ENCODE results near the gene PGM1. TPM values are rescaled to one million over a fixed set of nuclear protein-coding genes. Genes with fewer than 3 reads are reported as not detected.
A peak's percentile ranks its signal among the peaks of the same experiment; 100 is the strongest.
"Not testable (repeated sequence)": the region's sequence is repeated elsewhere in the genome, so short reads cannot be mapped to it uniquely, and the experiment has no call there.

PGM1 gene
- total RNA-seq: 10 to 100 TPM; 24.4 to 50.1 (median 34.2) TPM

GRCh38 chr1:63593303-63593885 is at the start of gene PGM1:
PGM1 (plus strand) TSS chr1:63593411; CDS start chr1:63593489, 78 bp downstream.
- peak; percentile 84 to 94 (median 90) for ATAC-seq (replicated peaks in 6 of 8)
- H3K4me1 ChIP-seq (replicated peaks in 1 of 2): peaks cover 5 to 7% of the 10 kb centered on the region in 2 donors
- 0 to 1% (median 1%) methylated on average over 1 to 22 of the region's 64 CpGs; no CpG with 5 or more reads in 7 of the 10 experiments for WGBS, 10 experiments
- peak within 1 kb of the TSS; percentile 57 to 67 (median 64) for H3K4me3 ChIP-seq
- peak within 1 kb of the TSS; percentile 62 to 74 for H3K27ac ChIP-seq
- in situ Hi-C loops (cut with MboI; ENCODE audit: low pct_unique_long_range_greater_than_20kb in 2 of 9, low sequenced_read_pairs in 9 of 9, unreplicated experiment in 9 of 9): no loop called here

DNA sequence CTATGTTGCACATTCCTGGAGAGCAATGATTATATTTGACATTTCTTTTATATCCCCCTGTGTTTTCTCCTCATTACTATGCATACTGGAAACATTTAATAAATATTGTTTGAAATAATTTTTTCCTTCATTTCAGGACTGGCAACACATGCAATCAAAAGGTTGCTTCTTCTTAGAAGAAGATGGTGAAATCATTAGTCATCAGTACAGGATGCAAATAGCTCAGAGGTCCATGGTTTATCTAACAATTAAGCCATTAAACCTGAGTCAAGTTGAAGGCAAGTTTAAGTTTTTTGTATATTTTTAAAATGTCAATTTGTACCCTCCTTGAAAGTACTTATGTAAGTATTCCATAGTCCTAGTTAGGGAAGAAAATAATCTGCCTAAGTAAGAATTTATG is 47.4 kb upstream of the PGM1 start:
- in situ Hi-C loops (cut with MboI; ENCODE audit: low pct_unique_long_range_greater_than_20kb in 2 of 9, low sequenced_read_pairs in 9 of 9, unreplicated experiment in 9 of 9): no loop called here
- Histone ChIP-seq H3K27ac (no peak overlapping the region), H3K4me1 (replicated peaks in 1 of 2) (no peaks in the 10 kb centered on the region), H3K4me3 (no peak overlapping the region)
- no peak for ATAC-seq (replicated peaks in 6 of 8)

- Histone ChIP-seq H3K27ac (no peak overlapping the region), H3K4me1 (replicated peaks in 1 of 2) (no peaks in the 10 kb centered on the region), H3K4me3 (no peak overlapping the region)
- WGBS, 10 experiments: 50 to 100% (median 92%) methylated on average over 1 to 2 of the region's 2 CpGs; no CpG with 5 or more reads in 2 of the 10 experiments
- in situ Hi-C loops (cut with MboI; ENCODE audit: low pct_unique_long_range_greater_than_20kb in 2 of 9, low sequenced_read_pairs in 9 of 9, unreplicated experiment in 9 of 9): no loop called here
- peak in 1 of 8 experiments; percentile 34 for ATAC-seq (replicated peaks in 6 of 8)
Measured at GRCh38 chr1:63547621-63548294, 45.5 kb upstream of the PGM1 start.

DNA sequence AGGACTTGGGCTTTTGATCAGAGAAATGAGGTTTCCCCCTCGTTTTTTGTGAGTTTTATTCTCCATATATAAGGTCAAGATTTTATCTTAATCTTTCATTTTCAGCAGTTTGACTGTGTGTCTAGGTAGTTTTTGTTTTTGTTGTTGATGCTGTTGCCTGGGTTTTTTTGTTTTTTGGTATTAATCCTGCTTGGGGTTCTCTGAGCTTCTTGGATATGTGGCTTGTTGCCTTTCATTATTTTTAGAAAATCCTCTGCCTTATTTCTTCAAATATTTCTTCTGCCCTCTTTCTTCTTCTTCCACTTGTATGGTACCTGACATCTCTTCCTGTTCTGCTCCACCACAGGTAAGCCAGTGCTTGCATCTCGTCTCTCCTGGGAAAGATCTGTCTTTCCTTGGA is 44.9 kb upstream of the PGM1 start:
- in situ Hi-C loops (cut with MboI; ENCODE audit: low pct_unique_long_range_greater_than_20kb in 2 of 9, low sequenced_read_pairs in 9 of 9, unreplicated experiment in 9 of 9): no loop called here
- Histone ChIP-seq H3K4me1 (replicated peaks in 1 of 2) (no peaks in the 10 kb centered on the region), H3K4me3 (no peak overlapping the region), H3K27ac (no peak overlapping the region)
- 57 to 100% (median 81%) methylated on average over 1 to 2 of the region's 2 CpGs for WGBS, 10 experiments
- no peak for ATAC-seq (replicated peaks in 6 of 8)

DNA sequence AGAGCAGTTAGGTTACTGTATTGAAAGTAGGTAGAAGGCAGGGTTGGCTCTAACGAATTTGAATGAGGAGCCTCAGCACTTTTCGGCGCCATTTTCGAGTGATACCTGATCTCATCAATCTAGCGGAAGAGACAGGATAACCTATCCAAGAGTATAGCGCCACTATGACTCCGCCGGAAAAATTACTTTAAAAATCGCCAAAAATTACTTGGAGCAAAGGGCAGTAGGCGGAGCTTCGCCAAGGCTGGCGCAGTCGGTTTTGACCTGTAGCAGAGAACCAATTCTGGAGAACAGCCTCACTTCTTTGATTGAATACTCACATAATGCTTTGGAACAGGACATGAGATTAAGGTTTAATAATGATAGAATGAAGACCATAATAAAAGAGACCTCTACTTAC is 44.3 kb upstream of the PGM1 start:
- in situ Hi-C loops (cut with MboI; ENCODE audit: low pct_unique_long_range_greater_than_20kb in 2 of 9, low sequenced_read_pairs in 9 of 9, unreplicated experiment in 9 of 9): no loop called here
- 87 to 100% (median 94%) methylated on average over 3 to 13 of the region's 13 CpGs; no CpG with 5 or more reads in 1 of the 10 experiments for WGBS, 10 experiments

DNA sequence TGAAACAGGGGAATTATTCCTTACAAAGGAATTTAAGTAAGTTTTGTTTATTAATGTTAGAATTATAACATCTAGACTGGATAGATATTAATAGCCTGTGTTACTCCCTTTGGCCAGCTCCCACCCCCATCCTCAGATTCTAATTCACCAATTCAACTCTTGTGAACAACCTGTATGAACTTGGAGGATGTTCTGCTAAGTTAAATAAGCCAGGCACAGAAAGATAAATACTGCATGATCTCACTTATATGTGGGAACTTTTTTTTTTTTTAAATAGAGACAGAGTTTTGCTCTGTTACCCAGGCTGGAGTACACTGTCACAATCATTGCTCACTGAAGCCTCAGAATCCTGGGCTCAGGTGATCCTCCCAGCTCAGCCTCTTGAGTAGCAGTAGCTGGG is 37.7 kb upstream of the PGM1 start:
- in situ Hi-C loops (cut with MboI; ENCODE audit: low pct_unique_long_range_greater_than_20kb in 2 of 9, low sequenced_read_pairs in 9 of 9, unreplicated experiment in 9 of 9): no loop called here
- H3K4me1 ChIP-seq (replicated peaks in 1 of 2): no peaks in the 10 kb centered on the region
- ATAC-seq (replicated peaks in 6 of 8): no peak

More for the DNA sequence above, 44.3 kb upstream of the PGM1 start:
- Histone ChIP-seq H3K4me3 (no peak overlapping the region), H3K27ac (no peak overlapping the region), H3K4me1 (replicated peaks in 1 of 2) (no peaks in the 10 kb centered on the region)
- no peak for ATAC-seq (replicated peaks in 6 of 8)

GRCh38 chr1:63557365-63557987 is 35.7 kb upstream of the PGM1 start:
- peak in 3 of 8 experiments; percentile 37 to 63 (median 59) for ATAC-seq (replicated peaks in 6 of 8)

More for the DNA sequence above, 37.7 kb upstream of the PGM1 start:
- no peak overlapping the region for H3K4me3 ChIP-seq
- H3K27ac ChIP-seq: no peak overlapping the region

DNA sequence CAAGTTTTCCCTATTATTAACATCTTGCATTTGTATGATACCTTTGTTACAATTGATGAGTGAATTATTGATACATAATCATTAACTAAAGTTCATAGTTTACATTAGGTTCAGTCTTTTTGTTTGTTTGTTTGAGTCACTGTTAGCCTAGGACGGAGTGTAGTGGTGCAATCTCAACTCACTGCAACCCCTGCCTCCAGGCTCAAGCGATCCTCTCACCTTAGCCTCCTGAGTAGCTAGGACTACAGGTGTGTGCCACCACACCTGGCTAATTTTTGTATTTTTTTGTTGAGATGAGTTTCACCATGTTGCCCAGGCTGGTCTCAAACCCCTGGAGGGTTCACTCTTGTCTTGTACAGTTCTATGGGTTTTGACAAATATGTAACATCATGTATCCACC is 33.9 kb upstream of the PGM1 start:
- WGBS, 10 experiments: 89 to 100% (median 95%) methylated on average over 1 to 2 of the region's 2 CpGs; no CpG with 5 or more reads in 2 of the 10 experiments
- no peak overlapping the region for H3K4me3 ChIP-seq
- in situ Hi-C loops (cut with MboI; ENCODE audit: low pct_unique_long_range_greater_than_20kb in 2 of 9, low sequenced_read_pairs in 9 of 9, unreplicated experiment in 9 of 9): no loop called here
- H3K27ac ChIP-seq: no peak overlapping the region
- no peaks in the 10 kb centered on the region for H3K4me1 ChIP-seq (replicated peaks in 1 of 2)
- no peak for ATAC-seq (replicated peaks in 6 of 8)

More at GRCh38 chr1:63557365-63557987, 35.7 kb upstream of the PGM1 start:
- Histone ChIP-seq H3K4me1 (replicated peaks in 1 of 2) (no peaks in the 10 kb centered on the region), H3K27ac (no peak overlapping the region), H3K4me3 (no peak overlapping the region)
- WGBS, 10 experiments: 48 to 91% (median 73%) methylated on average over 2 to 6 of the region's 6 CpGs
- in situ Hi-C loops (cut with MboI; ENCODE audit: low pct_unique_long_range_greater_than_20kb in 2 of 9, low sequenced_read_pairs in 9 of 9, unreplicated experiment in 9 of 9): no loop called here

DNA sequence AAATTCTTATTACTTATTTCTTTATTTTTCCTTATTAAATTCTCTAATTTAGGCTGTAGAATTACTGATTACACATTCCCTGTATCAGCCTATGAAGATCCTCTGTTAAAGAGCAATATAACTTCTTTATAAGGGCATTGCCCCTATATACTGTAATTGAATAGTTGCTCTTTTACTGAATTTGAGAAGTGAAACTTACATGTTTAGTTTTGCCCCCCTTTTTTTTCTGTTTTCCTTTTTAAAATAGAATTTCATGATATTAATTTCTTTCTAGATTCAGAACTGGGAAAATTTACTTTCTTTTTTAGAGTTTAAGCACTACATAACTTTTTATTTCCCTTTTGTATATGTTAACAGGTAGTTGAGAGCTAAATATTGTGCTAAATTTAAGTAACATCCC is 29.5 kb upstream of the PGM1 start:
- H3K27ac ChIP-seq: no peak overlapping the region
- no peaks in the 10 kb centered on the region for H3K4me1 ChIP-seq (replicated peaks in 1 of 2)
- ATAC-seq (replicated peaks in 6 of 8): no peak
- in situ Hi-C loops (cut with MboI; ENCODE audit: low pct_unique_long_range_greater_than_20kb in 2 of 9, low sequenced_read_pairs in 9 of 9, unreplicated experiment in 9 of 9): no loop called here
- no peak overlapping the region for H3K4me3 ChIP-seq

DNA sequence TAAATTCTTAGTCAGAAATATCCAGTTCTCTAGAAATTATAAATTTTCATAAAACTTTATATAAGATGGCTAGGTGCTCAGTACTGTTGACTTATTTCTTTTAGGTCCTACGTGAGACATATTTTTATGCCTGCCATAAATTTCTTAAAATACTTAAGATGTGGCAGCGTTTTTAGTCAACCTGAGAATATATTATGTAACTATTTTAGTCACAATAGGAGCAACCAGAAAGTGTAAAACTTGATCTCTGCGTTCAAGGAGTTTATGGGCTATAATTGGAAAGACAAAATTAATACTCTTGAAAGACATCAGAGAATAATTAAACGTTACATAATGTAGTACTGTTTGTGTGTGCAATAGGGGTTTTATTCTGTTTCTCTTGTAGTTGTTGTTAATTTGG is 24.1 kb upstream of the PGM1 start:
- ATAC-seq (replicated peaks in 6 of 8): no peak
- no peaks in the 10 kb centered on the region for H3K4me1 ChIP-seq (replicated peaks in 1 of 2)
- no peak overlapping the region for H3K27ac ChIP-seq
- H3K4me3 ChIP-seq: no peak overlapping the region
- 62 to 100% (median 92%) methylated on average over 1 to 4 of the region's 4 CpGs; no CpG with 5 or more reads in 1 of the 10 experiments for WGBS, 10 experiments
- in situ Hi-C loops (cut with MboI; ENCODE audit: low pct_unique_long_range_greater_than_20kb in 2 of 9, low sequenced_read_pairs in 9 of 9, unreplicated experiment in 9 of 9): no loop called here

DNA sequence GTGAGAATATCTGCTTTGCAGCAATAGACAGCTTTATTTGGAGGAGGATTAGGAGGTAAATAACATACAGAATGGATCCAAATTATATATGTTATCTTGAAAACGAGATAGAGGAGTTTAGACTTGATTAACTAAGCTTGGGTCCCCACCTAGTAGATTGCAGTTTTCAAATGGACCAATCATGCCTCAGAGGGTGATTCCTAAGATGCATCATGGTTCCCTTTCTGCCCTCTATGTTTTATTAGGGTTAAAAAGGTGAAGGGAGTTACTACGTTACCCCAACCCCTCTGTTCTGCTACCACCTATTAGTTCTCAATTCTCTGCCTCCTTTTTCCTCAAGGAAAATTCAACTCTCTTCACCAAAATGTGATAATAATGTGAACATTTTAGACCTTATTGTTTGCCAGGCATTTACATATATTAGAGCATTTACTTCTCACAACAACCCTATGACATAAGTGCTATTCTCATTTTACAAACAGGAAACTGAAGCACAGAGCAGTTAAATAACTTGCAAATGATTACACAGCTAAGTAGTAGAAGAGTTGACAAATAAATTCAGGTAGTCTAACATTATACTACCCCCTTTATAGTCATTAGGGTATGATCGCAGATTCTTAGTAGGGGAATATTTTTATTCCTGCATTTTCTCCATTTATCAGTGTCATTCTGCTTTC is 23.4 kb upstream of the PGM1 start:
- in situ Hi-C loops (cut with MboI; ENCODE audit: low pct_unique_long_range_greater_than_20kb in 2 of 9, low sequenced_read_pairs in 9 of 9, unreplicated experiment in 9 of 9): no loop called here
- no peaks in the 10 kb centered on the region for H3K4me1 ChIP-seq (replicated peaks in 1 of 2)
- no peak overlapping the region for H3K4me3 ChIP-seq
- WGBS, 10 experiments: 74 to 100% (median 86%) methylated on average over 2 to 3 of the region's 3 CpGs
- H3K27ac ChIP-seq: no peak overlapping the region
- ATAC-seq (replicated peaks in 6 of 8): no peak

- WGBS, 10 experiments: 80 to 95% (median 93%) methylated on average over 2 to 8 of the region's 8 CpGs; no CpG with 5 or more reads in 5 of the 10 experiments
- ATAC-seq (replicated peaks in 6 of 8); in situ Hi-C loops (cut with MboI; ENCODE audit: low pct_unique_long_range_greater_than_20kb in 2 of 9, low sequenced_read_pairs in 9 of 9, unreplicated experiment in 9 of 9); H3K4me1 ChIP-seq (replicated peaks in 1 of 2); H3K27ac ChIP-seq; H3K4me3 ChIP-seq: not testable (repeated sequence)
Measured at GRCh38 chr1:63572686-63573085, 20.5 kb upstream of the PGM1 start.

DNA sequence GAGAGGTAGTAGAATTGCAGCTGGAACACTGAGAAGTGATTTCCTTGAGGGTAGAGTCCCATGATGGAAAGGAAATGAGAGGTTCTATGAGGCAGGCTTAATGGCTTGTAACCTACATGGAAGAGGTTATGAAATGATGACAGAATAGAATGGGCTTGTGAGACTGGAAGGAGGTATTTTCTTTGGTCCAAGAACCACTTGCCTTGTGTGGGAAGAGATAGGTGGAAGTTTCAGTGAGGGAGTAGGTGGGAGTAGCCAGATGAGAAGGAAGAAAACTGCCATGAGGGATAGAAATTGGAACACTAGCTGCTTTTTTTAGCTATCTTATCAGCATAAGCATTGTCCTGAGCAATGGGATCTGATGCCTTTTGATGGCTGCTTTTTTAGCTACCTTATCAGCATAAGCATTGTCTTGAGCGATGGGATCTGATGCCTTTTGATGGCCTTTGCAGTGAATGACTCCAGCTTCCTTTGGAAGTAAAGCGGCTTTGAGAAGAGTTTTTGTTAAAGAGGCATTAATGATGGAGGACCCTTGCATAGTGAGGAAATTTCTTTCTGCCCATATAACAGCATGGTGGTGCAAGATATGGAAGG is 18.9 kb upstream of the PGM1 start:
- H3K27ac ChIP-seq; ATAC-seq (replicated peaks in 6 of 8); in situ Hi-C loops (cut with MboI; ENCODE audit: low pct_unique_long_range_greater_than_20kb in 2 of 9, low sequenced_read_pairs in 9 of 9, unreplicated experiment in 9 of 9); H3K4me1 ChIP-seq (replicated peaks in 1 of 2); H3K4me3 ChIP-seq: not testable (repeated sequence)
- WGBS, 10 experiments: 0 to 71% (median 20%) methylated on average over 1 to 2 of the region's 2 CpGs; no CpG with 5 or more reads in 3 of the 10 experiments
